SHP77 treated with DMSO at 0.1 percent for 48 hours (cell line): ENCODE measurements around the gene SKIC2.
"Not testable (repeated sequence)": the region's sequence is repeated elsewhere in the genome, so short reads cannot be mapped to it uniquely, and the experiment has no call there.

Experiments
- DNase-seq: peaks from one replicate; lab custom pipeline; 2025; lab: John Stamatoyannopoulos, UW

SKIC2 gene

DNA sequence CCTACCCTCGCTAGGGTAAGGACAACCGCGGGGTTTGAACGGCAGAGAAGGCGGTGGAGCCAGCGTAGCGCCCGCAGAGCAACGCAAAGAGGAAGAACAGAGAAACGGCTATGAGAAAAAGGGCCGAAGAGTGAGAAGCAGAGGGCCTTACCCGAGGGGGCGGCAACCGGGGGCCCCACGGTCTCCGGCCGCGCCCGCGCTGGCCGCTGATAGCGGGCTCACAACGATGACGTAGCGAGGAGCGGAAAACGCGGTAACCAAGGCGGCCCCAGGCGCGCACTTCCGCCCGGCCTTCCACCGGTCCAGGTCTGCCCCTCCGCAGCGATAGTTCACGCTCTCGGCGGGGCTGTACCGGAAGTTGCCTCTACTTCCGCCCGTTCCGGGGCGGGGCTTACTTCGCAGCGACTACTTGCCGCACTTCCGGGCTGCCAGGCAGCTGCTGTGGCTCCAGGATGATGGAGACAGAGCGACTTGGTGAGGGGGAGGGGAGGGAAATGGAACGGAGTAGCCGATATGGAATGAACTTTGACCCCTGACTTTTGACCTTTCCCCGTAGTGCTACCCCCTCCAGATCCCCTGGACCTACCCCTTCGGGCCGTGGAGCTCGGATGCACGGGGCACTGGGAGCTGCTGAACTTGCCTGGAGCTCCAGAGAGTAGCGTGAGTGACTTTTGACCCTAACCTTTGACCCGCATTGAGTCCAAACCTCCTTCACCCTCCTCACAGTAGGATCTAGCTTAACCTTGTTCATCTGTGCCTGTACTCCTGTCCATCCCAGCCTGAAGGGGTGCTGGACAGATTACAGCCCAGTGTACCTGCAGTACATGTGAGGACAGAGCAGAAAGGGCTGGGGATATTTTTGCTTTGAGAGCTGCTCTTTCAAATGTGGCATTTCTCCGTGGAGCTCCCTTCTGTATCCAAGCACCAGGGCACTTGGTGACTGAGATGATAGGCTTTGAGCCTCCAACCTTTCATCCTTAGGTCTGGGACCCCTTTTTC lies at the start of gene SKIC2, which contains the start of gene NELFE:
Gene SKIC2 (plus strand): TSS at position 435 of the 999 bp plus-strand sequence. CDS start 18 bp downstream, at position 453.
Gene NELFE (minus strand): TSS at position 231 of the 999 bp plus-strand sequence. CDS start 525 bp downstream, outside the sequence.
- peak; percentile 85 for DNase-seq

DNA sequence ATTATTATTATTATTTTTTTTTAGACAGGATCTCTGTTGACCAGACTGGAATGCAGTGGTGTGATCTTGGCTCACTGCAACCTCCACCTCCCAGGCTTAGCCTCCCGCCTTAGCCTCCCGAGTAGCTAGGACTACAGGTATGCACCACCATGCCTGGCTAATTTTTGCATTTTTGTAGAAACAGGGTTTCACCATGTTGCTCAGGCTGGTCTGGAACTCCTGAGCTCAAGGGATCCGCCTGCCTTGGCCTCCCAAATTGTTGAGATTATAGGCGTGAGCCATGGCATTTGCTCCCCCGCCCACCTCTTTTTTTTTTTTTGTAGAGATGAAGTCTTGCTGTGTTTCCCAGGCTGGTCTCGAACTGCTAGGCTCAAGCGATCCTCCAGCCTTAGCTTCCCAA lies 49.7 kb upstream of the SKIC2 start:
- DNase-seq, result not testable (repeated sequence)

DNA sequence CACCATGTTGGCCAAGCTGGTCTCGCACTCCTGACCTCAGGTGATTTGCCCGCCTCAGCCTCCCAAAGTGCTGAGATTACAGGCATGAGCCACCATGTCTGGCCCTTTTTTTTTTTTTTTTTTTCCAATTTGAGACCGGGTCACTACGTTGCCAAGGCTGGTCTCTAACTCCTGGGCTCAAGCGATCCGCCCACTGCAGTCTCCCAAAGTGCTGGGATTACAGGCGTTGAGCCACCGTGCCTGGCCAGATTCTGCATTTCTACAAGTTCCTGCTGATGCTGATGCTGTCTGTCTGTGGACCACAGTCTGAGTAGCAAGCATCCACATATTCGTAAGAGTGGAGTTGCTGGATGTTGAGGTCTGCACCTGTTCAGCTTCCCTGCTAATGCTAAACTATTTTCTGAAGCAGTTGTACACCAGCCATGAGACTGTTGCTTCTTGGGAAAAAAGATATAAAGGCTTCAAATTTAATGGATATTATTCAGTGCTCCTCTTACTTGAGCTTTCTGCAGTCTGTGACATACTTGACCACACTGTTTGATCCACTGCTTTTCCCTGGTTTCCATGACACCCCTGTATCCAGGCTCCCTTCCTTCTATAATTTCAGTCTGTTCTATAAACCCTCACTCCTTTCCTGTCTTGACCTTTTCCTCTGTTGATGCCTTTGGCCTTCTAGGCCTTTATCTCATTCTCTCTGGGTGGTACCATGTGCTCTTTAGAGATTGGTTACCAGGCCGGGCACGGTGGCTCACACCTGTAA lies 47.0 kb upstream of the SKIC2 start:
- DNase-seq, result no peak

DNA sequence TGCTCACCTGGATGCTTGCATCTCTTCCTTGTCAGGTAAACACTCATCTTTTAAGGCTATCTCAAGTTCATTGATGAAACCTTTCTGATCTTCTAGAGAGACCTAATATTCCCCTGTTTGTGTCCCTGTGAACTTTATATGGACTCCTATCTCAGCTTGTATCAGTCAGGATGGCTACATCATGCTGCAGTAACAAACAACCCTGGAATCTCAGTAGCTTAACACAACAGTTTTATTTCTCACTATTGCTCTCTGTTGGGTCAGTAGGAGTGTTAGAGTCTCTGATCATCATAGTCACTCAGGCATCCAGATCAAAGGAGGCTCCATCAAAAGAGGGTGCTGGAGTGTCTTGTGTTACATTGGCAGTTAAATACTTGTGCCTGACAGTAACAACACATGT lies 43.6 kb upstream of the SKIC2 start:
- DNase-seq, result no peak

DNA sequence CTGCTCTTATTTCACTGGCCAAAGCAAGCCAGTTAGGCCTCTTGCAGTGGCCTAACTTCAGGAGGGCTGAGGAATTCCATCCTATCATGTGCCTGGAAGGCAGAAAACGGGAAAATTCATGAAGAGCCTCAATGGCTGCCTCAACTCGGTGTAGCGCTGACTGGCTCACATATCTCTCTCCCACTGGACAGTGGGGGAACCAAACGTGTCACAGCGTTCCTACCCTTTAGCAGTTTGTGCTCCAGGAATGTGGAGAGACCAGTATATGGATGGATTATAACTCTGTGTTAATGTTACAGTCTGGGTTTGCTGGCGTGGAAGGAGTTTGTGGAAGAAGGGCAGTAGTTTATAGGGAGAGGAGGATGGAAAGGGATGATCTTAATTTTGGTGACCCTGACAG lies 43.2 kb upstream of the SKIC2 start:
- DNase-seq, result no peak

DNA sequence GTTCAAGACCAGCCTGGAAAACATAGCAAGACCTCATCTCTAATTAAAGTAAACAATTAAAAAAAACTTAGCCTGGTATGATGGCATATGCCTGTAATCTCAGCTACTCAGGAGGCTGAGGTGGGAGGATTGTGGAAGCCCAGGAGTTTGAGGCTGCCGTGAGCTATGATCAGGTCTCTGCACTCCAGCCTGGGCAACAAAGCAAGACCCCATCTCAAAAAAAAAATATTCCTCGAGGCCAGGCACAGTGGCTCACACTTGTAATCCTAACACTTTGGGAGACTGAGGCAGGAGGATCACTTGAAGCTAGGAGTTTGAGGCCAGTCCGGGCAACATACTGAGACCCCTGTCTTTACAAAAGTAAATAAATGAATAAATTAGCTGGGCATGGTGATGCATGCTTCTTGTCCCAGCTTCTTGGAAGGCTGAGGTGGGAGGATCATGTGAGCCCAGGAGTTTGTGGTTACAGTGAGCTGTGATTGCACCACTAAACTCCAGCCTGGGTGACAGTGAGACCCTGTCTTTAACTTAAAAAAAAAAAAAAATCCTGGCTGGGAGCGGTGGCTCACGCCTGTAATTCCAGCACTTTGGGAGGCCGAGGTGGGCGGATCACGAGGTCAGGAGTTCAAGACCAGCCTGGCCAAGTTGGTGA lies 40.8 kb upstream of the SKIC2 start:
- no peak for DNase-seq

DNA sequence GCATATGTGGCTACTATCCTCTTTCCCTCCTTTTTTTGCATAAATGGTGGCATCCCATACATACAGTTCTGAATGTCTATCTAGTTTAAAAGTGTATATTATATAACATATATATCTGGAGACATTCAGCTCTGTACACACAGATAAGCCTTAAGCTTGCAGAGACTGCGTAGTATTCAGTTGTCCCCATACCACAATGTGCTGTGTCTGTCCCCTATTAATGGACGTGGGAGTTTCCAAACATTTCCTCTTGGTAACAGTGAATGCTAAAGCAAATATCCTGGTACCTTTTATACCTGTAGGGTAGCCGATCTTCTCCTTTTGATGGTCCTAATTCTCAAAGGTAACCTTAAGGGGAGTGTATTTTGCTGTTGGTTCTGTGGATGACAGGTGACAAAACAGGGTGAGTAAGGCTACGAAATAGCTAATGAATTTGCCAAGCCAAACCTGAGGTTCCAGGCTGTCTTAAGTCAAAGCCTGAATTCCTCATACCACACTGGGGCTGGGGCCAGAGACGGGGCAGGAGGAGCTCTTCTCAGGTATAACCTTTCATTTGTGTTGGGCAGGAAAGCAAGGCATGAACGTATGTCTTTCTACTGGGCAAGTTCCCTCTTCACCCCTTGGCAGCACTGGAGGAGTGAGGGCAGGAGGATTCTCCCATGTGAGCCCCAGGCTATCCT lies 39.2 kb upstream of the SKIC2 start:
- DNase-seq, result no peak

DNA sequence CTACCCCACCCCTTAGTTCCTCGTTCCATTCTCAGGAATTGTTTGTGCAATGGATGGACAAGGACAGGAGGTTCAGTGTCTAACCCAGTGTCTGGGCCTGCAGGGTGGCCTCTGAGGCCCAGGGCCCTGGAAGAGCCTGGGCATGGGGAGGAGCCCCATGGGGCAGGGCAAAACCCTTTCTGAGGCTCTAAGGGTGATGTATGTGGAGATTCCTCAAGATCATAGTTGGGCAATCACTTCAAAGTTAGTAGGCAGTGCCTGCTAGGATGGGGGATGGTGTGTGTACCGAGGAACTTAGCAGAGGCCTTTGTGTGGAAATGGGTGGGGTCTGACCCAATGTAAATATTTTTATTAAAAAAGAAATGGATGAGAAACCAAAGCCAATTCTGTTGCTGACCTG lies 38.2 kb upstream of the SKIC2 start:
- DNase-seq, result no peak

DNA sequence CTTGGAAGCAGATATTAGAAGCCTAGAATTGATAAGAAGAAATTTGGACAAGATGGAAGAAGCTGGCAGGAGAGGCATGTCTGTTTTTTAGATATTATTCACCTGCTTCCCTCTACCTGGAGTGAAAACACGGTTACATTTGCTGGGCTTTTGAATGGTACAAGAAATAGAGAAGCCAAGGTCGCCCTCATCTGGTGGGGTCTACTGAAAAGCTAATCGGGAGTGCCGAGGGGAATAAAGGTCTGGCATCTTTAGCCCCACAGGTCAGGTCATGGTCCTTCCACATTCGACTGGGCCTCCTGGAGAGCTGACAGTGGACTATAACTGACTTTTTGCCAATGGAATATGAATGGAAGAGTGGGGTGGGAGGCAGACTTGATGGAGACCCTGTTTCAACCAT lies 36.0 kb upstream of the SKIC2 start:
- no peak for DNase-seq

DNA sequence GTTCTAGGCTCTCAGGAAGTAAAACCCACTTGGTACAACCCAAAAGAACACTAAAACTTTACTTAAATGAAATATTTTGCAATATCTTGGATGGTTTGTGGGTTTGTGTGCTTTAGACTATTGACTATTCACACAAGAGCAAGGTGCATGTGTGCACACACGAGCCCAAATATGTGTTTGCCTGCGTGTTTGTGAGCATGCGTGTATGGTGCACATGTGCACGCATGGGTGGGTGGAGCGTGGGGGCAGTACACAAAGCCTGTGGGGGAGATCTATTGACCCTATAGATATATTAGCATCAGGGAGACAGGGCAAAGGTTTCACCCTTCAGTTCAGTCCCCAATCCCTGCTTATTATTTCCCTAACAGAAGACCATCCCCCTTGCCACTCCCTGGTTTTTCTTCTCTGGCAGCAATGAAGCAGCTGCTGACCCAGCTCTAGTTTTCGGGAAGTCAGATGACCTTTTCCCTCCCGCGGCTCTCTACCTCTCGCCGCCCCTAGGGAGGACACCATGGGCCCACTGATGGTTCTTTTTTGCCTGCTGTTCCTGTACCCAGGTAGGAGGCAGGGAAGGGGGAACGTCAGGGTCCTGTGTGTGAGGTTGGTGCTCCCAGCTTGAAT lies 31.6 kb upstream of the SKIC2 start, which contains the start of gene C2:
Gene C2 (plus strand): TSS at position 476 of the 621 bp plus-strand sequence. CDS start 36 bp downstream, at position 512.
- no peak for DNase-seq

DNA sequence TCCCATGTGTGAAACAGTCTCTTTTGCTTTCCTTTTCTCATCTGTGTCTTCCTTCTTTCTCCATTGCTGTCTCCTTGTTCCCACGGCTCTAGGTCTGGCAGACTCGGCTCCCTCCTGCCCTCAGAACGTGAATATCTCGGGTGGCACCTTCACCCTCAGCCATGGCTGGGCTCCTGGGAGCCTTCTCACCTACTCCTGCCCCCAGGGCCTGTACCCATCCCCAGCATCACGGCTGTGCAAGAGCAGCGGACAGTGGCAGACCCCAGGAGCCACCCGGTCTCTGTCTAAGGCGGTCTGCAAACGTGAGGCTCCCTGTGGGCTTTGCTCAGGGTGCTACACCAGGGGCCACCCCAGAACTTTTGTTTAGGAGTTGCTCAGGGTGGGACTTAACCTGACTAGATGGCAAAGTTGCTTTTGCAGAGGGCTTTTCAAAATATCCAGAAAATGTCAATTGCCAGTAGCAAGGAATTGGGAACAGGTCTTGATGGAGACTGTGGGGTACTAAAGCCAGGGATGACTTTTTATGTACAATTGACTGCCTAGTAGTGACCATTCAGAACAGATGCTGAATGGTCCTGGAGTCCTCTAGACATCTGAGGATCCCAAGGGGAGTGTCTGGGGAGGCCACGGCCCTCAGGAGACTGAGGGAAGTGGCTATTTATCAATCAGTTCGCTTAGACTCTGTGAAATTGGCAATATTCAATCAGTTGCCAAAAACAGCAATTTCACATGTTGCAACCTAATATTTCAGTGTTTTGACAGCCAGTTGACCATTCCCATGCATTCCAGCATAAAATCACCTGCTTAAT lies 30.9 kb upstream of the SKIC2 start:
- no peak for DNase-seq

DNA sequence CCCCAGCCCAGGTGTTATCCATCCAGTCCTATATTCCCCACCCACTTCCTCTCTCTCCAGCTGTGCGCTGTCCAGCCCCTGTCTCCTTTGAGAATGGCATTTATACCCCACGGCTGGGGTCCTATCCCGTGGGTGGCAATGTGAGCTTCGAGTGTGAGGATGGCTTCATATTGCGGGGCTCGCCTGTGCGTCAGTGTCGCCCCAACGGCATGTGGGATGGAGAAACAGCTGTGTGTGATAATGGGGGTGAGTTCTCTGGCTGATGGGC lies 30.4 kb upstream of the SKIC2 start:
- DNase-seq, result no peak

DNA sequence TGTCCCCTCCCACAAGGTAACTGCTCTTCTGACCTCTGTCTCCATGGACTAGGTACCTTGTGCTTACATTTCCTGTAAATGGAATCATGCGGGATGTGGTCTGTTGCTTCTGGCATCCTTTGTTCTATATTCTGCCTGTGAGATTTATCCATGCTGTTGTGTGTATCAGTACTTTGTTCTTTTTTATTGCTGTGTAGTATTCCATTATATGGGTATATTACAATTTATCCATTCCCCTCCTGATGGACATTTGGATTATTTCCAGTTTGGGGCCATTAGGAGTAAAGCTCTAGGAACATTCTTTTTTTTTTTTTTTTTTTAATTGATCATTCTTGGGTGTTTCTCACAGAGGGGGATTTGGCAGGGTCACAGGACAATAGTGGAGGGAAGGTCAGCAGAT lies 28.0 kb upstream of the SKIC2 start:
- no peak for DNase-seq

DNA sequence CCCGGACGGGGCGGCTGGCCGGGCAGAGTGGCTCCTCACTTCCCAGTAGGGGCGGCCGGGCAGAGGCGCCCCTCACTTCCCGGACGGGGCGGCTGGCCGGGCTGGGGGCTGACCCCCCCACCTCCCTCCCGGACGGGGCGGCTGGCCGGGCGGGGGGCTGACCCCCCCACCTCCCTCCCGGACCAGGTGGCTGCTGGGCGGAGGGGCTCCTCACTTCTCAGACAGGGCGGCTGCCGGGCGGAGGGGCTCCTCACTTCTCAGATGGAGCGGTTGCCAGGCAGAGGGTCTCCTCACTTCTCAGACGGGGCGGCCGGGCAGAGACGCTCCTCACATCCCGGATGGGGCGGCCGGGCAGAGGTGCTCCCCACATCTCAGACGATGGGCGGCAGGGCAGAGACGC lies 26.8 kb upstream of the SKIC2 start:
- not testable (repeated sequence) for DNase-seq

DNA sequence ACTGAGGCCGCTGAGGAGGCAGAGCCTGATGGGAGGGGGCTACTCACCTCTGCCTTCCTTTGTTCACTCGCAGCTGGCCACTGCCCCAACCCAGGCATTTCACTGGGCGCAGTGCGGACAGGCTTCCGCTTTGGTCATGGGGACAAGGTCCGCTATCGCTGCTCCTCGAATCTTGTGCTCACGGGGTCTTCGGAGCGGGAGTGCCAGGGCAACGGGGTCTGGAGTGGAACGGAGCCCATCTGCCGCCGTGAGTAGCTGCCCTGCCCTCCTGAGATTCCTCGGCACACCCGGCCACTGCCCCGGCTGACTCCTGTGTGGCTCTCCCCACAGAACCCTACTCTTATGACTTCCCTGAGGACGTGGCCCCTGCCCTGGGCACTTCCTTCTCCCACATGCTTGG lies 25.4 kb upstream of the SKIC2 start:
- no peak for DNase-seq

DNA sequence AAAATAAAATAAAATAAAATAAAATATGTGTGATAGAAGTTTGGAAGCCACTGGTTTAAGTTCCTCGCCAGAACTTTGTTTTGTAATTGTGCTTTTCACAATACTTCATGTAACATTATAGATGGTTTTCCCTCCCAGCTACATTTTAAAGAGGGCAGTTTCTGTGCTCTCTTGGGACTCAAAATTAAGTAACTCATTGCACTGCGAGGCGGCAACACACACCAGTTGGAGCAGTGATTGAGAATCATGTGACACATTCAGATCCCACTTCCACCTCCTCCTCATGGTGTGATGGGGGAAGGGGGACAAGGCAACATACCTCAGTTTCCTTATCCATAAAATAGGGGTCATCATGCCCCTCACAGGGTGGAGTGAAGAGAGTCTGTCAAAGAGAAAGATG lies 24.0 kb upstream of the SKIC2 start:
- no peak for DNase-seq

DNA sequence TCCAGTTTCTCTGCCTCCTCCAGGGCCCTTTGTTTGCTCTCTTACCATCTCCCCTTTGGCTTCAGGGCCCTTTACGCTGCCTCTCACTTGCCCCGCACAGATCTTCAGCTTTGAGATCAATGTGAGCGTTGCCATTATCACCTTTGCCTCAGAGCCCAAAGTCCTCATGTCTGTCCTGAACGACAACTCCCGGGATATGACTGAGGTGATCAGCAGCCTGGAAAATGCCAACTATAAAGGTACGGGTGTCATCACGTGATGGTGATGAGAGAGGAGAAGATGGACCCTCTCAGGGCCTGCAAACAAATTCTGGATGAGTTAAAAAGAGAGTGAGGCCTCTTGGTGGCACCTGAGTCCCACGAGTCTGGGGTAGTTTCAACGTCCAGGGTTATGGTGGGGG lies 23.2 kb upstream of the SKIC2 start:
- DNase-seq, result no peak

DNA sequence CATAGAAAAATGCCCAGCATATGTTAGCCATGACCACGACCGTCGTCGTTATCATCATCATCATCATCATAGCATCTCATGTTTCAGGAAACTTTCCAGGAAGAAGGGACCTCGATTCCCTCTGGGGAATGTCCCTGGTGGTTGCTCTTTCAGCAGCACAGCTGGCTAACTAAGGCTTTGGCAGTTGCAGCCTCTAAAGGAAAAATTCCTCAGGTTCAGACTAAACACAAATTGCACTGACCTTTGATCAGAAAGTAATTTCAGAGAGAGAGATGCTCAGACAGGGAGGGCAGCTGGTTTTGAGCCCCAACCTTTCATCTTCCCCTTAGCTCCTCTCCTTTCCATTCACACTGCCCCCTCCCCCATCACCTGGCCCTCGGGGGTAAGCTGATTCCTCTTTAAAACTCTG lies 18.7 kb upstream of the SKIC2 start:
- no peak for DNase-seq

DNA sequence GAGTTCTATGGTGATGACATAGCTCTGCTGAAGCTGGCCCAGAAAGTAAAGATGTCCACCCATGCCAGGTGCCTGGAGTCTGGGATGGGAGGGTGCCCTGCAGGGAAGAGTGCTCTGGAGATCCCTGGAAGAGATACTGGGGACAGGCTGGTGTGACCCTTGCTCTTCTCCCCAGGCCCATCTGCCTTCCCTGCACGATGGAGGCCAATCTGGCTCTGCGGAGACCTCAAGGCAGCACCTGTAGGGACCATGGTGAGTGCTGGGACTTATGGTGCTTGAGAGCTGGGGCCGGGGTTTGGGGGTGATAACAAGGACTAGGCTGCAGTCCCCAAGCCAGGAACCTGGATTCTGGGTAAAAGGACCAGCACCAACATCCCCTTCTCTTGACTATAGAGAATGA lies 15.2 kb upstream of the SKIC2 start:
- DNase-seq, result no peak

DNA sequence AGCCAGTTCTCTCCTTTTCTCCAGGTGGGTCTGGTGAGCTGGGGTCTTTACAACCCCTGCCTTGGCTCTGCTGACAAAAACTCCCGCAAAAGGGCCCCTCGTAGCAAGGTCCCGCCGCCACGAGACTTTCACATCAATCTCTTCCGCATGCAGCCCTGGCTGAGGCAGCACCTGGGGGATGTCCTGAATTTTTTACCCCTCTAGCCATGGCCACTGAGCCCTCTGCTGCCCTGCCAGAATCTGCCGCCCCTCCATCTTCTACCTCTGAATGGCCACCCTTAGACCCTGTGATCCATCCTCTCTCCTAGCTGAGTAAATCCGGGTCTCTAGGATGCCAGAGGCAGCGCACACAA lies 13.8 kb upstream of the SKIC2 start:
- DNase-seq, result no peak
